ENCODE measurements around the gene KRTCAP2. TPM values are rescaled to one million over a fixed set of nuclear protein-coding genes. Genes with fewer than 3 reads are reported as not detected.

Gene KRTCAP2
- total RNA-seq, 1 experiment from 2014 or later, result 156 TPM

DNA sequence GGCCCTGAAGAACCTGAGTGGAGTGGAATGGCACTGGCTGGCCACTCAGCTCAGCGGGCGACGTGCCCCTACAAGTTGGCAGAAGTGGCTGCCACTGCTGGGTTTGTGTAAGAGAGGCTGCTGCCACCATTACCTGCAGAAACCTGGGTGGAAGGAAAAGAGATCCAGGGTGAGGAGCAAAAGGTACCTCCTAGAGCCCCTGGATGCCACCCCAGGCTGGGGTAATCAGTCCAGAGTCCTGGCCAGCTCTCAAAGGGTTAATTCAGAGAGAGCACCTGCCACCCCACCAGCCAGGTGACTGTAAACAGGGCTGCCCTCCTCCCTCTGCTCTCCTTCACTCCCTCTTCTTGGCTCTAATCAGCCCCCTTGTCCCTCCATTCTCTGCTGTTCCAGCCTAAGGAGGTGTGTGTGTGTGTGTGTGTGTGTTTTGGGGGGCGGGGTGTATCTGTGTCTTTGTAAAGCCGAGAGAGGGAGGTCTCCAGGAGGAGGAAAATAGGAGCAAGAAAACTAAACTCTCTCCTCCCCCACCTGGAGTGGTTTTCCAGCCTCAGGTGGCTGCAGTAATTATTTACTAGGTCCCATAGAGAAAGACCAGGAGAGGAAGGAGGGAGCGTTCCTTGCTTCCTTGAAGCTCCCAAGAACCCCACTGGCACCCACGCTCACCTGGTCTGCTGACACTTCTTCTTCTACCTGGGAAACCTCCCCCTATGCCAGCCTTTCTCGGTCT lies 13.1 kb upstream of the KRTCAP2 start:
- no peak overlapping the region for H3K27ac ChIP-seq
- ChIA-PET POLR2A (ENCODE audit: unreplicated experiment) (no interaction called here), CTCF (no interaction called here)
- H3K4me1 ChIP-seq (replicated peaks; ENCODE audit: insufficient read depth), result peaks cover 8% of the 10 kb centered on the region; the same call in 1 of the 2 replicates
- H3F3A ChIP-seq (ENCODE audit: insufficient read depth, low read depth), result 0 out of 2 replicates have a peak, but pooled peaks cover 5% of the 10 kb centered on the region
- H3K79me2 ChIP-seq (ENCODE audit: low read depth), result no peaks in the 10 kb centered on the region
- no peak for DNase-seq
- no peaks in the 10 kb centered on the region for H3K9me2 ChIP-seq (ENCODE audit: insufficient read depth)
- no peaks in the 10 kb centered on the region for H3K9me3 ChIP-seq (ENCODE audit: insufficient read depth, low read depth)
- no peak overlapping the region for H2AFZ ChIP-seq
- 0 out of 2 replicates have a peak overlapping the region, but pooled peaks have one; percentile 7 for H3K4me2 ChIP-seq
- no peaks in the 10 kb centered on the region for H4K20me1 ChIP-seq (ENCODE audit: insufficient read depth)
- no peak overlapping the region for H3K4me3 ChIP-seq
- H3K27me3 ChIP-seq (ENCODE audit: insufficient read depth, low read depth), result no peaks in the 10 kb centered on the region
- TSS peak; percentile 15 for BruUV-seq (replicated peaks)
- H3K36me3 ChIP-seq (ENCODE audit: low read depth), result no peaks in the 10 kb centered on the region
- intact Hi-C loops (cut with micrococcal nuclease; ENCODE audit: unreplicated experiment), result no loop called here
- no peak for TF ChIP-seq EZH2 (IDR thresholded peaks at IDR 0.05; ENCODE audit: low read depth)
- TF ChIP-seq, protein P1, sequence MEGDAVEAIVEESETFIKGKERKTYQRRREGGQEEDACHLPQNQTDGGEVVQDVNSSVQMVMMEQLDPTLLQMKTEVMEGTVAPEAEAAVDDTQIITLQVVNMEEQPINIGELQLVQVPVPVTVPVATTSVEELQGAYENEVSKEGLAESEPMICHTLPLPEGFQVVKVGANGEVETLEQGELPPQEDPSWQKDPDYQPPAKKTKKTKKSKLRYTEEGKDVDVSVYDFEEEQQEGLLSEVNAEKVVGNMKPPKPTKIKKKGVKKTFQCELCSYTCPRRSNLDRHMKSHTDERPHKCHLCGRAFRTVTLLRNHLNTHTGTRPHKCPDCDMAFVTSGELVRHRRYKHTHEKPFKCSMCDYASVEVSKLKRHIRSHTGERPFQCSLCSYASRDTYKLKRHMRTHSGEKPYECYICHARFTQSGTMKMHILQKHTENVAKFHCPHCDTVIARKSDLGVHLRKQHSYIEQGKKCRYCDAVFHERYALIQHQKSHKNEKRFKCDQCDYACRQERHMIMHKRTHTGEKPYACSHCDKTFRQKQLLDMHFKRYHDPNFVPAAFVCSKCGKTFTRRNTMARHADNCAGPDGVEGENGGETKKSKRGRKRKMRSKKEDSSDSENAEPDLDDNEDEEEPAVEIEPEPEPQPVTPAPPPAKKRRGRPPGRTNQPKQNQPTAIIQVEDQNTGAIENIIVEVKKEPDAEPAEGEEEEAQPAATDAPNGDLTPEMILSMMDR (conservative IDR thresholded peaks at IDR 0.05), result no peak

DNA sequence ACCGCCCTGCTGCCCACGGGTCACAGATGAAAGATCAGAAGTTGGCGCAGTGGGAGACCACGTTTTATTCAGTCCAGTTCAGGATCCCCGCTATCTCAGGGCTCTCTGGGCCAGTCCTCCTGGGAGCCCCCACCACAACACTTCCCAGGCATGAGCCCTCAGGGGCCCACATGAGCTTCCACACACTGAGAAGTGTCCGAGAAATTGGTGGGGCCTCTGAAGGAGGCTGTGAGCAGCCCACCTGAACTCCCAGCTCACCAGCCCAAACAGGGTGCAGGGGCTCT lies 12.6 kb upstream of the KRTCAP2 start:
- Histone ChIP-seq H3K4me2 (no peak overlapping the region), H3K27ac (no peak overlapping the region), H3K27me3 (ENCODE audit: insufficient read depth, low read depth) (no peaks in the 10 kb centered on the region), H3K9me2 (ENCODE audit: insufficient read depth) (no peaks in the 10 kb centered on the region), H3K79me2 (ENCODE audit: low read depth) (no peaks in the 10 kb centered on the region), H3K9me3 (ENCODE audit: insufficient read depth, low read depth) (no peaks in the 10 kb centered on the region), H4K20me1 (ENCODE audit: insufficient read depth) (no peaks in the 10 kb centered on the region), H2AFZ (no peak overlapping the region), H3F3A (ENCODE audit: insufficient read depth, low read depth) (0 out of 2 replicates have a peak, but pooled peaks cover 5% of the 10 kb centered on the region), H3K36me3 (ENCODE audit: low read depth) (no peaks in the 10 kb centered on the region), H3K4me1 (replicated peaks; ENCODE audit: insufficient read depth) (peaks cover 8% of the 10 kb centered on the region; the same call in 1 of the 2 replicates), H3K4me3 (no peak overlapping the region)
- BruUV-seq (replicated peaks), result no TSS peak
- CTCF ChIA-PET, result no interaction called here
- POLR2A ChIA-PET (ENCODE audit: unreplicated experiment), result interaction anchor here (0.6 kb wide), 1 partner anchor 836 kb away, joined by 8 read pairs; no protein-coding TSS in a partner anchor
- no peak for DNase-seq
- TF ChIP-seq, protein P1 (conservative IDR thresholded peaks at IDR 0.05), result no peak
- no peak for TF ChIP-seq EZH2 (IDR thresholded peaks at IDR 0.05; ENCODE audit: low read depth)
- intact Hi-C loops (cut with micrococcal nuclease; ENCODE audit: unreplicated experiment), result no loop called here

DNA sequence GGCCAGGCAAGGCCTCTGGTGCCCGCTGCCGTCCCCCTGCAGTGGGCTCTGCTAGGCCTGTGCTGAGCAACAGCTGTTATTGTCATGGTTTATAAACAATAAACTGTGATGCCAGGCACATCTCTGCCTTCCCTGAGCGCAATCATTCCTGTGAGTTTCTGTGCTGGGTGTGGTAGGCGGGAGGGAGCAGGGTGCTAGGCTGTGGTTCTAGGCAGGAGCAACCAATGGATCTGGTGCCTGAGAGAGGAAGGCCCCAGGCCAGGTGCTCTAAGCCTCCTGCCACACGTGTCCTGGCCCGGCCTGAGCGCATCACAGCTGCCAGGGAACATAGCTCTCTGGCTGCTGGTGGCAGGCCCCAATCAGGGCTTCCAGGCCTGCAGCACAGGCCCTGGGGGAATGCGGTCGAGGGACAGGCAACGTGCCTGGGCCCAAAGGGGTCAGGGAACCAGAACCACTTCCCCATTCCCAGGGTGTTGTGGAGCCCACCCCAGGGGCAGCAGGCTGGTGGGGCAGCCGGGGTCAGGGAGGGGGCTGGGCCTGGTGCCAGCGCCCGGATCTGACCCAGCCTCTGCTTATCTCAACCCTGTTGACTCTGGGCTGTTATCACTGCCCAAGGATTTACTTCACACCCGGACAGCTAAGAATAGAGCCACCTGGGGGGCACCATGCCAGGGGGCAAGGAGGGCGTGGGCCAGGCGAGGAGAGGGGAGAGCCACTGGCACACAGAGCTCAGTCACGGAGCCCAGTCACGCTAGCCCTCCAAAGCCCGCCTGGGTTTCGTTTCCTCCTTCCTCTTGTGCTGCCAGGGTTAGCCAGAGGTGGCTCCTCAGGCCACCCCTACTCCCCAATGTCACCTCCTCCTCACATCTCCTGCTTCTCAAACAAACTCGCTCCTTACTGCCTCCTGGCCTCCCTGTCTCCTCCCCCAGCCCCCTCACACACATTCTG lies 12.0 kb upstream of the KRTCAP2 start:
- intact Hi-C loops (cut with micrococcal nuclease; ENCODE audit: unreplicated experiment), result no loop called here
- no peaks in the 10 kb centered on the region for H3K79me2 ChIP-seq (ENCODE audit: low read depth)
- H3K4me2 ChIP-seq, result no peak overlapping the region
- no peaks in the 10 kb centered on the region for H3K9me2 ChIP-seq (ENCODE audit: insufficient read depth)
- 0 out of 2 replicates have a peak, but pooled peaks cover 5% of the 10 kb centered on the region for H3F3A ChIP-seq (ENCODE audit: insufficient read depth, low read depth)
- no peaks in the 10 kb centered on the region for H4K20me1 ChIP-seq (ENCODE audit: insufficient read depth)
- no peaks in the 10 kb centered on the region for H3K9me3 ChIP-seq (ENCODE audit: insufficient read depth, low read depth)
- BruUV-seq (replicated peaks), result no TSS peak
- ChIA-PET CTCF (interaction anchor here (1.1 kb wide), 1 partner anchor 8 kb away, joined by 3 read pairs; no protein-coding TSS in a partner anchor), POLR2A (ENCODE audit: unreplicated experiment) (interaction anchor here (0.6 kb wide), 3 partner anchors 9 to 835 kb away, joined by 5 to 8 read pairs (median 7); no protein-coding TSS in a partner anchor)
- peaks cover 8% of the 10 kb centered on the region; the same call in 1 of the 2 replicates for H3K4me1 ChIP-seq (replicated peaks; ENCODE audit: insufficient read depth)
- H3K27me3 ChIP-seq (ENCODE audit: insufficient read depth, low read depth), result no peaks in the 10 kb centered on the region
- H3K36me3 ChIP-seq (ENCODE audit: low read depth), result no peaks in the 10 kb centered on the region
- no peak overlapping the region for H3K4me3 ChIP-seq
- TF ChIP-seq, protein P1 (conservative IDR thresholded peaks at IDR 0.05), result no peak
- TF ChIP-seq EZH2 (IDR thresholded peaks at IDR 0.05; ENCODE audit: low read depth), result no peak
- DNase-seq, result peak; percentile 41 to 56
- H3K27ac ChIP-seq, result no peak overlapping the region
- no peak overlapping the region for H2AFZ ChIP-seq

Measured in PC-9 (cell line).